ENCODE data around the gene NPAS3.

DNA sequence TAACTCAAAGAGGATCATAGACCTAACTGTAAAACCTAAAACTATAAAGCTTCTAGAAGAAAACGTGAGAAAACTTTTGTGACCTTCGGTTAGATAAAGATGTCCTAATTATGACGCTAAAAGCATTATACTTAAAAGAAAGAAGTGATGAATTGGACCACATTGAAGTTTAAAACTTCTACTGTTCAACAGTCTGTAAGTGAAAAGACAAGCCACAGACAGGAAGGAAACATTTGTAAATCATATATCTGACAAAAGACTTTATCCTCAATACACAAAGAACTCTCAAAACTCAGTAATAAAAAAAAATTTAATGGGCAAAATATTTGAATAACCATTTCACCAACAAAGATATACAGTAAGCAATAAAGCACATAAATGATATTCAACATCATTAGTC, 667.9 kb downstream of the NPAS3 start:
- TF ChIP-seq, protein P1, sequence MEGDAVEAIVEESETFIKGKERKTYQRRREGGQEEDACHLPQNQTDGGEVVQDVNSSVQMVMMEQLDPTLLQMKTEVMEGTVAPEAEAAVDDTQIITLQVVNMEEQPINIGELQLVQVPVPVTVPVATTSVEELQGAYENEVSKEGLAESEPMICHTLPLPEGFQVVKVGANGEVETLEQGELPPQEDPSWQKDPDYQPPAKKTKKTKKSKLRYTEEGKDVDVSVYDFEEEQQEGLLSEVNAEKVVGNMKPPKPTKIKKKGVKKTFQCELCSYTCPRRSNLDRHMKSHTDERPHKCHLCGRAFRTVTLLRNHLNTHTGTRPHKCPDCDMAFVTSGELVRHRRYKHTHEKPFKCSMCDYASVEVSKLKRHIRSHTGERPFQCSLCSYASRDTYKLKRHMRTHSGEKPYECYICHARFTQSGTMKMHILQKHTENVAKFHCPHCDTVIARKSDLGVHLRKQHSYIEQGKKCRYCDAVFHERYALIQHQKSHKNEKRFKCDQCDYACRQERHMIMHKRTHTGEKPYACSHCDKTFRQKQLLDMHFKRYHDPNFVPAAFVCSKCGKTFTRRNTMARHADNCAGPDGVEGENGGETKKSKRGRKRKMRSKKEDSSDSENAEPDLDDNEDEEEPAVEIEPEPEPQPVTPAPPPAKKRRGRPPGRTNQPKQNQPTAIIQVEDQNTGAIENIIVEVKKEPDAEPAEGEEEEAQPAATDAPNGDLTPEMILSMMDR (conservative IDR thresholded peaks at IDR 0.05; ENCODE audit: low read depth, low read length) = no peak
- no peak for TF ChIP-seq EZH2 (IDR thresholded peaks at IDR 0.05; ENCODE audit: borderline replicate concordance, low read depth, low read length, poor library complexity, severe bottlenecking)
